Myocyte (in vitro differentiated cells): ENCODE measurements around the gene ZNF527. TPM values are rescaled to one million over a fixed set of nuclear protein-coding genes. Genes with fewer than 3 reads are reported as not detected.
"Not testable (repeated sequence)": the region's sequence is repeated elsewhere in the genome, so short reads cannot be mapped to it uniquely, and the experiment has no call there.

Experiments
- DNase-seq: peaks from one replicate; pipeline ENCODE4 v3.0.0-alpha.2; 2012; ENCODE audit warnings: low read depth
- polyA plus RNA-seq: library from polyadenylated mRNA; unstranded; fragments of >200 nt; gene quantifications from one replicate; pipeline ENCODE4 v1.2.1, GENCODE V29; 2012; ENCODE audit warnings: missing spikeins
- total RNA-seq: library from RNA; depleted of rRNA; stranded (reverse); fragments of >200 nt; gene quantifications from 2 replicates; pipeline ENCODE4 v1.2.3, GENCODE V29; 2014

ZNF527 gene
- total RNA-seq = 4.4 and 15.7 TPM in 2 replicates
- polyA plus RNA-seq = 3.0 TPM

DNA sequence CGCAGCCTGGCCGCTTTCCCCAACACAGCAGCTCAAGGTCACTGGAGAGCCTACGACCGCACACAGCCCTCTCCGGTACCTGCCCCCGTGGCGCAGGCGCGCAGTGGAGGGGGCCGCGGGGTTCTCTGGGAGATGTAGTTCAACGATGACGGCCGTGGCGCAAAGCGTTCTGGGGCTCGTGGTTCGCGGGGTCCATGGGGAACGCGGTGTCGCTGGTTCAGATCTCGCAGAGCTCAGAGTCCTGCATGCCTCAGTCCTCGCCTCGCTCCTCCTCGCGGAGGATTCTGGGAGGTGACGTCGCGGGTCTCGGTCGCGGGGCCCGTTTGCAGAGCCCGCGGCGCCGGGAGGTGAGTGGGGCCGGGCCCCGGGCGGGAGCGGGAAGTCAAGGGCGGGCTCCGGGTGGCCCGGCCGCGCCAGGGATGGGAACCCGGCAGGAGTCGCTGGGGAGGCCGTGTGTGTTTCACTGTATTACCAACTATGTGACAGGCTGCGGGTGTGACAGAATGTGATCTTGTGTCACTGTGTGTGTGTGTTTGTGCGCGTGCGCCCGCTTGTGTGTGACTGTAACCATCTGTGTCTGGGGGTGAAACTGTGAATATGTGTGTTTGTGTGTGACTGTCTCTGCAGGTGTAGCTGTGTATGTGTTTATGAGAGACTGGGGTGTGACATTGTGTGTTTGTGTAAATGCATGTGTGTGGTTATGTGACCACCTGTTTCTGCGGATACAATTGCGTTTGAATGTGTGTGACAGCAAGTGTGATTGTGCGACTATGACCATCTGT, at the start of gene ZNF527:
ZNF527 (plus strand) TSS at position 220 of the 782 bp plus-strand sequence. CDS start 3,100 bp downstream, outside the sequence.
- DNase-seq = peak; percentile 99

DNA sequence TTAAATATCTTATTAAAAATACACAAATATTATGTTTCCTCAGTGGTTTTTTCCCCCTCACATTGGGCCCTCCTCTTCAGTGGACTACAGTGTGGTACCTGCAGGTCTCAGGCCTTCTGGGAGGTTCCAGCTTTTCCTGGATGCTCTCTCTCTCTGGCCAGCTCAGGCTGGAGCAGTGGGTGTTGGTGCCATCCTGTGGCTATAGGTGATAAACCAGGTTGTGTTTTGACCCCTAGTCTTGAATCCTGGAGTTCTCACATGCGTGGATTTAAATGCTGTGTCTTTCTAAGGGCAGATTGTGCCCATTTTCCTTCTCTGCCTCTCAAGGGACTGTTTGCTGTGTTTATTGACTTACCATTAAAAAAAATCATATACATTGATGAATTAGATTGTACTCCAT, 41.2 kb upstream of the ZNF527 start:
- DNase-seq = no peak

DNA sequence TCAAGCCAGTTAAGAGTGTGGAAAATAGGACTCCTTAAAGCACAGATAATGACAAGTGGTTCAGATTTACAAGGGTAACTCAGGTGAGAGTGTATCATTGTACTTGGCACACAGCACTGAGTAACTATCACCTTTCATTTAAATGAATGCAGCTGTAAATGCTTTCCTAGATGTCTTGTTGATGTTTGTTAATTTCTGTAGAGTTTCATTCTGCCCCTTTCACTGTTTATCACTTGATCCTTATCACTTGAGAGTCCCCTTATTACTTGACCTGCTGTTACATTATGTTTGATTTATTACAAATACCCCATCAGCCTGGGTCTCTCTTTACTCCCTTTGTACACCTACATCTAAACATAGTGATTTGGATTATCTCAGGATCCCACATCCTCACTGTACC, 38.1 kb upstream of the ZNF527 start:
- no peak for DNase-seq

DNA sequence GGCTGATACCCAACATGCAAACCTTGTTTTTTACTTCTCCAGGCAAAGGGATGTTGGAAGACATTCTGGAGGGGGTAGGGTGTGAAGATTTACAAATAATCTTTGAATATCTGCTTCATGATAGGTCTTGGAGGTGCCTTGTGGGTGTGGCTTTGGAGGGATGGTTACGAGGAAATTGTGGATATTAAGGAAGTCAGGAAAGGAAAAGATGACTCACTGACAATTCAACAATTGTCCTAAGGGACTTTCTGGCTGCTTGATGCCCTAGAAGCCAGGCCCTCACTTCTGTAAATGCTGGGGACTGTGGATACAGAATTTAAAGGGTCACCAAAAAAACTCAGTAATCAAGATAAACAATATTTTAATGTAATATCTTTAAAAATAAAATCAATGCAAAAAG, 37.4 kb upstream of the ZNF527 start:
- no peak for DNase-seq

DNA sequence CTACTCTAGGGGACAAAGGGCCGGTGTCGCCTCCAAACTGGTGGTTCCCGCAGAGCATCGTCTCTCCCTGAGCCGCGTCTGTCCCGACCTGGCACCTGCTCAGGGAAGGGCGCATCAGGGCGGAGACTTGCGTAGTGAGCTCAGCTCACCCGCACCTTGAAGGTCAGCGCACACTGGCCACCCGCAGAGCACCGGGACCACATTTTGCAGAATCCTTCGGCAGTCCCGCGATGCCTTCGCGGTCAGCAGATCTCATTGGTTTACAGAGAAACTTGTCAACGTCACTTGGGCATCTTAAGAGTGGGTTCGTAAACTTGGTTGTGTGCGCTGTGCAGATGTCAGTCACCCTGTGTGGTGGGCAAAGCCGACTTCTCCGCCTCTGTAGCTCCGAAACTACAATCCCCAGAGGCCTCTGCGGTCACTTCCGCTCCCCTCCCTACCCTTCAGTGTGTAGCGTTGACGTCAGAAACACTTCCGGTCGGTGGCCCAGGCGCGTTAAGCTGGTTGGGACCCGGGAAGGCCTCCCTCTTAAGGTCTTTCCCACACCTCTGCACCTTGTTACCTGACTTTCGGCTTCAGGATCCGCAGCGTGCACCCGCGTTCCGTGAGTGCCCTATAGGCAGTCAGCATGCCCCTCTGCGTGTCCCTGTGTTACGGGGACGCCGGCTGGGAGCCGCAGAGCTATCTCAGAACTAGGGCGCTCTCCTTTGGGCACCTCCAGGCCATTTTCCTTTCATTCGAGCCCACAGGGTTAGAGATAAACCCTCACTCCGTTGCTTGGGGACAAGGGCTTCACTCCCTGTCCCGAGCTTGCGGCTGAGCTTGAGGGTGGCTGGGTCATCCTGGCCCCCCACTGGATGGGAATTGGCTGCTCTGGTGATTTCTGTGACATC, 36.5 kb upstream of the ZNF527 start:
- peak; percentile 89 for DNase-seq

DNA sequence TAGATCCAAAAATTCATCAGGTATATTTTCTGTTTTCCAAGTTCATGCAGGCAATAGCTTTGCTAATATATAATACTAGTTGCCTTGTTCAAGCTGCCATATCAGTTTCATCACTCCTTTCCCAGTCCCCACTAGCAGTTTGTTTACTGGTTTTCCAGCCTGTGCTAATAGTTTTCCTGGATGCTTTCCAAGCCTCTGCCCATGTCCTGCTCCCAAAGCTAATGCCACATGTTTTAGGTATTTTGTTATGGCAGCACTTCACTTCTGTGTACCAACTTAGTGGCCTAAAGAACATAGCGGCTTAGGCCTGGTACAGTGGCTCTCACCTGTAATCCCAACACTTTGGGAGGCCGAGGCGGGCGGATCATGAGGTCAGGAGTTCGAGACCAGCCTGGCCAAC, 28.1 kb upstream of the ZNF527 start:
- peak; percentile 70 for DNase-seq

DNA sequence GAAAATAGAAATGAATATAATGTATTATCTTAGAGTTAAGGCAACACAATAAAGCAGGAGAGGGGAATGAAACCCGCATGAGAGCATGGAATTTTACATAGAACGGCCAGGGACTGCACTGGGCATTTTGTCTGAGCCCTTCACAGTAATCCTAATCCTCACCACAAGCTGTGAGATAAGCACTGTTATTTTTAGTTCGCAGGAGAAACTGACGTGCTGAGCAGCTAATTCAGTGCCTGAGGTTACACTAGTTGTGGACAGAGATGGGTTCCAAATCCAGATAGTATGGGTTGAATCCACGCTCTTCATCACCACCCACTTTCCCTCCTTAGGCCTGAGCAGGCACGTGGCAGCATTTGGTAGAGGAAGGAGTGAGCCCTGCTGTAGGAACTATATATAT, 24.8 kb upstream of the ZNF527 start:
- peak; percentile 78 for DNase-seq

DNA sequence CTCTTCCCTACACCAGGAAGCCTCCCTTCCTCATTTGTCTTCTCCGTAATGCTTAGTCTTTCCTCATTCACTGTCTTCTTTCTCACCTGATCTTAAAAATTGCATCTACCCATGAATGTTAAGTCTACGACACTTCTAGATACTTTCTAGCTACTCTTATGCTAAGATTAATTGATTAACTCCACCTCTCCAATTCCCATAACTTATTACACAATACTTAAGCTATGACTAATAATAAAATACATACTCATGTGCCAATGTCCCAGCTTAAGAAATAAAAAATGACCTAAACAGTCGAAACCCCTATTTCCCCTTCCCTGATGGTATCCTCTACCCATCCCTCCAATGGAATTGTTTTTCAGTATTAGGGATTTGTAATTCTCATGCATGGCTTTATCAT, 22.8 kb upstream of the ZNF527 start:
- DNase-seq = no peak

DNA sequence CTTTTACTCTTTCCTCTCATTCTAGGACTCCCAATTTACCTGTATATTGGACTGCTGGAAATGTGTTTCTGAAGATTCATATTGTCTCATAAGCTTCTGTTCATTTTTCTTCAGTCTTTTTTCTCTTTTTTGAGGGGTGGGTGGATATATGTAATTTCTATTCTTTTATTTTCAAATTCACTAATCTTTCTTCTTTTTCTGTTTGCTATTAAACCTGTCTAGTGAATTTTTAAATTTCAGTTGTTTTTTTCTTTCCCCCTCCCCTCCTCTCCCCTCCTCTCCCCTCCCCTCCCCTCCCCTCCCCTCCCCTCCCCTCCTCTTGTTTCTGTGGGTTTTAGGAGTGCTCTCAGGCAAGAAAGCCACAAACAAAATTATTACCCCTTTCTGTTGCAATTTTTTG, 16.9 kb upstream of the ZNF527 start:
- no peak for DNase-seq

DNA sequence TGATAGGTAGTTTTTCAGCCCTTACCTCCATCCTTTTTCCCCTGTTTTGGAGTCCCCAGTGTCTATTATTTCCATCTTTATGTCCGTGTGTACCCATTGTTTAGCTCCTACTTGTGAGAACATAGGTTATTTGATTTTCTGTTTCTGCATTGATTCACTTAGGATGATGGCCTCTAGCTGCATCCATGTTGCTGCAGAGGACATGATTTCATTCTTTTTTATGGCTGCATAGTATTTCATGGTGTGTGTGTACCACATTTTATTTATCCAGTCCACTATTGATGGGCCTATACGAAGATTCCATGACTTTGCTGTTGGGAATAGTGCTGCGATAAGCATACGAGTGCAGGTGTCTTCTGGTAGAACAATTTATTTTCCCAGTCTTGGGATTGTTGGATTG, 15.0 kb upstream of the ZNF527 start:
- no peak for DNase-seq

DNA sequence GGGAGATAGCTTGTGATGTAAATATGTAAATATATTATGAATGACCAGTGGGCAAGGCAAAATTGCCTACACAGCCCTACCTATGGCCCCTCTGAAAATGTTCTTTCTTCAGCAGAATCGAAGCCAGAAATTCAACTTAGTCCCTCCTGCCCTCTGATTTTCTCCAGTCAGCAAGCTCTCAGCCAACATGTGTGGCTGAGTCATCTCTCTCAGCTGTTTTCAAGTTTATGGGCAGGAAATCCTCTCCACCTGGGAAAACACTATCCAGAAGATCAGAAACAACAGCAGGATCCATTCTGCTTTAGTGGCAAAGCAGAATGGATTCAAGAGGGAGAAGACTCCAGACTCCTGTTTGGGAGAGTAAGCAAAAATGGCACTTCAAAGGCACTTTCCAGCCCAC, 8.9 kb upstream of the ZNF527 start:
- peak; percentile 72 for DNase-seq

DNA sequence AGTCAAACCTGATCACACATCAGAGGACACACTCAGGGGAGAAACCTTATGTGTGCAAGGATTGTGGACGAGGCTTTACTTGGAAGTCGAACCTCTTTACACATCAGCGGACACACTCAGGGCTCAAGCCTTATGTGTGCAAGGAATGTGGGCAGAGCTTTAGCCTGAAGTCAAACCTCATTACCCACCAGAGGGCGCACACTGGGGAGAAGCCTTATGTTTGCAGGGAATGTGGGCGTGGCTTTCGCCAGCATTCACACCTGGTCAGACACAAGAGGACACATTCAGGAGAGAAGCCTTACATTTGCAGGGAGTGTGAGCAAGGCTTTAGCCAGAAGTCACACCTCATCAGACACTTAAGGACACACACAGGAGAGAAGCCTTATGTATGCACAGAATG, 8.2 kb upstream of the ZNF527 start:
- no peak for DNase-seq

DNA sequence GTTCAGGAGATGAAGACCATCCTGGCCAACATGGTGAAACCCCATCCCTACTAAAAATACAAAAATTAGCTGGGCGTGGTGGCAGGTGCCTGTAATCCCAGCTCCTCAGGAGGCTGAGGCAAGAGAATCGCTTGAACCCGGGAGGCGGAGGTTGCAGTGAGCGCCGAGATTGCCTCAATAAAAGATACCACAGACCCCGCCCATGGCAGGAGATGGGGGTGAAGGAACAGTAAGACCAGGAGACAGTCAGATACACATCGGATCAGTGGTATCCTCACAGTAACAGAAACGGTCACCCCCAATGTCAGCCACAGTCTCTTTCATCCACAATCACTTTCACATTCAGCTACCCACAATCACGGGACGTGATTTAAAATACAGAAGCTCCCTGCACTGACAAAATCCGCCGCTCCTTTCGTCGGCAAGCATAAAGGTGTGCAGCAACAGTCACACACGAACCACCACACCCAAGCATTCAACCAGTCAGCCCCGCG, 466 bp upstream of the ZNF527 start:
- DNase-seq = not testable (repeated sequence)

DNA sequence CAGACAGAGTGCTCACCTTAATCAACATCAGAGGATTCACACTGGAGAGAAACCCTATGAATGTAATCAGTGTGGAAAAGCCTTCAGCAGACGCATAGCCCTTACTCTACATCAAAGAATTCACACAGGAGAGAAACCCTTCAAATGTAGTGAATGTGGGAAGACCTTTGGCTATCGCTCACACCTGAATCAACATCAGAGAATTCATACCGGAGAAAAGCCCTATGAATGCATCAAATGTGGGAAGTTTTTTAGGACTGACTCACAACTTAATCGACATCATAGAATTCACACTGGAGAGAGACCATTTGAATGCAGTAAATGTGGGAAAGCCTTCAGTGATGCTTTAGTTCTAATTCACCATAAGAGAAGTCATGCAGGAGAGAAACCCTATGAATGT, 18.3 kb downstream of the ZNF527 start:
- DNase-seq = no peak

DNA sequence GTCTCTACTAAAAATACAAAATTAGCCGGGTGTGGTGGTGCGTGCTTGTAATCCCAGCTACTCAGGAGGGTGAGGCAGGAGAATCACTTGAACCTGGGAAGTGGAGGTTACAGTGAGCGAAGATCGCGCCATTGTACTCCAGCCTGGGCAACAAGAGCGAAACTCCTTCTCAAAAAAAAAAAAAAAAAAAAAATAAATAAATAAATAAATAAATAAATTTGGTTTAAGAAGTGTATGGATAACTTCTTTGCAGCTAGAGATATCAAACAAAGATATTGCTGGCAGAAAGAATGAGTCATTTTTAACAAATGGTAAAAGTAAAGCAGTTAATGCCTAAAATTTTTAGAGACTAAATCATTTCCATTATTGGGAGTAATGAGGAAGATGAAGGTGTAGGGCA, 20.5 kb downstream of the ZNF527 start:
- not testable (repeated sequence) for DNase-seq

DNA sequence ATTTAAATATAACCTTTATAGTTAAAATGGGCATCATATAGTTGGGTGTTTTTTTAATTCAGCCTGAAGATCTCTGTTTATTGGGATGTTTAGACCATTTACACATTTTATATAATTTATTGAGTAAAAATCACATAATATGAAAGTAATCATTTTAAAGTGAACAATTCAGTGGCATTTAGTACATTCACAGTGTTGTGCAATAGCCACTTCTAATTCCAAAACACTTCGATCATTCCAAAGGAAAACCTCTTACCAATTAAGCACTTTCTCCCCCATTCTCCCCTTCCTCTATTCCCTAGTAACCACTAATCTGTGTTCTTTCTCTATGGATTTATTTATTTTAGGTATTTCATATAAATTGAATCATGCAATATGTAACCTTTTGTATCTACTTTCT, 30.2 kb downstream of the ZNF527 start:
- no peak for DNase-seq

DNA sequence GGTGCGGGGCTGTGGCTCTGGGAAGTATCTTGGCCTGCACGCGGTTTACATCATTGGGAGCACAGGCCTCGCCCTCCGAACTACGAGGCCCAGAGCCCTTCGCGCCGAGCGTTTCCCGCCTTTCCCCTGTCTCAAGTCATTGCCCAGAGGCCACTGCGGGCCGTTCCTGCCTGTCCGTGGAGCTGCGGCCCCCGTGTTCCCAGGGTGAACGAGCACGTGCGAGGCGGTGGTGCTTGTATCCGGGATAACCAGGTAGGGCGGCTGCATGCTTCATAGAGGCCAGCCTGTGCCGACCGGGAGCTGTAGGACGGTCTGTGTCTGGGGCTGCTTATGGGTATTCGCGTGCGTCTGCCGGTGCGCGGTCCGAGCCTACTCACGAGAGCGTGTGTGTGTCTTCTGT, 32.5 kb downstream of the ZNF527 start:
- DNase-seq = no peak

DNA sequence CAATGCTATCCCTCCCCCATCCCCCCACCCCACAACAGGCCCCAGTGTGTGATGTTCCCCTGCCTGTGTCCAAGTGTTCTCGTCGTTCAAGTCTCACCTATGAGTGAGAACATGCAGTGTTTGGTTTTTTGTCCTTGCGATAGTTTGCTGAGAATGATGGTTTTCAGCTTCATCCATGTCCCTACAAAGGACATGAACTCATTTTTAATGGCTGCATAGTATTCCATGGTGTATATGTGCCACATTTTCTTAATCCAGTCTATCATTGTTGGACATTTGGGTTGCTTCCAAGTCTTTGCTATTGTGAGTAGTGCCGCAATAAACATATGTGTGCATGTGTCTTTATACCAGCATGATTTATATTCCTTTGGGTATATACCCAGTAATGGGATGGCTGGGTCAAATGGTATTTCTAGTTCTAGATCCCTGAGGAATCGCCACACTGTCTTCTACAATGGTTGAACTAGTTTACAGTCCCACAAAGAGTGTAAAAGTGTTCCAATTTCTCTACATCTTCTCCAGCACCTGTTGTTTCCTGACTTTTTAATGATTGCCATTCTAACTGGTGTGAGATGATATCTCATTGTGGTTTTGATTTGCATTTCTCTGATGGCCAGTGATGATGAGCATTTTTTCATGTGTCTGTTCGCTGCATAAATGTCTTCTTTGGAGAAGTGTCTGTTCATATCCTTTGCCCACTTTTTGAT, 35.4 kb downstream of the ZNF527 start:
- DNase-seq = not testable (repeated sequence)

DNA sequence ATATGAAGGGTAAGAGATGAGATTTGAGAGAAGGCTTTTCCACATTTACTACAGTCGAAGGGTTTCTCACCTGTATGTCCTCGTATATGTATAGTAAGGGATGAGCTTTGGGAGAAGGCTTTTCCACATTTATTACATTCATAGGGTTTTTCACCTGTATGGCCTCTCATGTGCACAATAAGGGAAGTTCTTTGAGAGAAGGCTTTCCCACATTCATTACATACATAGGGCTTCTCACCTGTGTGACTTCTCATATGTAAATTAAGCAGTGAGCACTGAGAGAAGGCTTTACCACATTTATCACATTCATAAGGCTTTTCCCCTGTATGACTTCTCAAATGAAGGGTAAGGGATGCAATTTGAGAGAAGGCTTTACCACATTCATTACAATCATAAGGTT, 41.8 kb downstream of the ZNF527 start:
- DNase-seq = no peak

DNA sequence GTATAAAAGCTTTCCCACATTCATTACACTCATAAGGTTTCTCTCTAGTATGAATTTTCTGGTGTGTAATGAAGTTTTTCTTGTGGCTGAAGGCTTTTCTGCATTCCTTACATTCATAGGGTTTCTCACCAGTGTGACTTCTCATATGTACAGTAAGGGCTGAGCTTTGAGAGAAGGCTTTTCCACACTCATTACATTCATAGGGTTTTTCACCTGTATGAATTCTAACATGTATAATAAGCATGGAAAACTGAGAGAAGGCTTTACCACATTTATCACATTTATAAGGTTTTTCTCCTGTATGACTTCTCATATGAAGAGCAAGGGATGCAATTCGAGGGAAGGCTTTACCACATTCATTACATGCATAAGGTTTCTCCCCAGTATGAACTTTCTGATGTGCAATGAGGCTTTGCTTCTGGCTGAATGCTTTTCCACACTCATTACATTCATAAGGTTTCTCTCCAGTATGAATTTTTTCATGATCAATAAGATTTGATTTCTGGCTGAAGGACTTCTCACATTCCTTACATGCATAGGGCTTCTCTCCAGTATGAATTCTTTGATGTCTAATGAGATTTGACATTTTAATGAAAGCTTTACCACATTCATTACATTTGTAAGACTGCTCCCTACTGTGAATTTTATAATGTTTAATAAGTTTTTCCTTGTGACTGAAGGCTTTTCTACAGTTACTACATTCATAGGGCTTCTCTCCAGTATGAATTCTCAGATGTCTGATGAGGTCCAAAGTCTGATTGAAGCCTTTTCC, 42.6 kb downstream of the ZNF527 start:
- peak; percentile 1 for DNase-seq
